ENCODE data around the gene HLX. TPM values are rescaled to one million over a fixed set of nuclear protein-coding genes. Genes with fewer than 3 reads are reported as not detected.
A peak's percentile ranks its signal among the peaks of the same experiment; 100 is the strongest.

Gene HLX
- polyA plus RNA-seq, 1 experiment, result 3.7 TPM

- Histone ChIP-seq H3K27me3 (ENCODE audit: control insufficient read depth, insufficient read depth, low read length) (no peaks in the 10 kb centered on the region), H3K27ac (ENCODE audit: low read depth, low read length) (no peak overlapping the region), H3K9me3 (ENCODE audit: control insufficient read depth, insufficient read depth, low read length) (peaks cover 13% of the 10 kb centered on the region; the same call in 1 of the 2 replicates), H3K4me3 (ENCODE audit: low read depth, low read length) (no peak overlapping the region)
- no peak for DNase-seq (ENCODE audit: low read depth, low spot score)
- ChIA-PET POLR2A (no interaction called here), CTCF (interaction anchor here (1.0 to 2.5 kb wide), 2 partner anchors 325 to 553 kb away, joined by 3 to 22 read pairs; no protein-coding TSS in a partner anchor)
- TF ChIP-seq, protein P1, sequence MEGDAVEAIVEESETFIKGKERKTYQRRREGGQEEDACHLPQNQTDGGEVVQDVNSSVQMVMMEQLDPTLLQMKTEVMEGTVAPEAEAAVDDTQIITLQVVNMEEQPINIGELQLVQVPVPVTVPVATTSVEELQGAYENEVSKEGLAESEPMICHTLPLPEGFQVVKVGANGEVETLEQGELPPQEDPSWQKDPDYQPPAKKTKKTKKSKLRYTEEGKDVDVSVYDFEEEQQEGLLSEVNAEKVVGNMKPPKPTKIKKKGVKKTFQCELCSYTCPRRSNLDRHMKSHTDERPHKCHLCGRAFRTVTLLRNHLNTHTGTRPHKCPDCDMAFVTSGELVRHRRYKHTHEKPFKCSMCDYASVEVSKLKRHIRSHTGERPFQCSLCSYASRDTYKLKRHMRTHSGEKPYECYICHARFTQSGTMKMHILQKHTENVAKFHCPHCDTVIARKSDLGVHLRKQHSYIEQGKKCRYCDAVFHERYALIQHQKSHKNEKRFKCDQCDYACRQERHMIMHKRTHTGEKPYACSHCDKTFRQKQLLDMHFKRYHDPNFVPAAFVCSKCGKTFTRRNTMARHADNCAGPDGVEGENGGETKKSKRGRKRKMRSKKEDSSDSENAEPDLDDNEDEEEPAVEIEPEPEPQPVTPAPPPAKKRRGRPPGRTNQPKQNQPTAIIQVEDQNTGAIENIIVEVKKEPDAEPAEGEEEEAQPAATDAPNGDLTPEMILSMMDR (IDR thresholded peaks at IDR 0.05; ENCODE audit: low read depth, low read length), result no peak
Observed at GRCh38 chr1:220877377-220878095, 1.7 kb upstream of the HLX start.

GRCh38 chr1:220878191-220879075, 810 bp upstream of the HLX start:
- POLR2A ChIA-PET, result interaction anchor here (0.6 to 1.0 kb wide), 9 partner anchors 59 to 937 kb away, joined by 3 to 8 read pairs (median 4); no protein-coding TSS in a partner anchor
- no peaks in the 10 kb centered on the region for H3K27me3 ChIP-seq (ENCODE audit: control insufficient read depth, insufficient read depth, low read length)
- CTCF ChIA-PET, result interaction anchor here (0.7 to 2.5 kb wide), 8 partner anchors 11 to 1577 kb away, joined by 3 to 22 read pairs (median 4); no protein-coding TSS in a partner anchor
- peak overlapping the region; percentile 77 for H3K4me3 ChIP-seq (ENCODE audit: low read depth, low read length)
- H3K9me3 ChIP-seq (ENCODE audit: control insufficient read depth, insufficient read depth, low read length), result peaks cover 13% of the 10 kb centered on the region; the same call in 1 of the 2 replicates
- TF ChIP-seq, protein P1 (IDR thresholded peaks at IDR 0.05; ENCODE audit: low read depth, low read length), result no peak
- no peak for DNase-seq (ENCODE audit: low read depth, low spot score)
- no peak overlapping the region for H3K27ac ChIP-seq (ENCODE audit: low read depth, low read length)

GRCh38 chr1:220879509-220880361, 492 bp downstream of the HLX start:
- Histone ChIP-seq H3K27ac (ENCODE audit: low read depth, low read length) (peak overlapping the region; percentile 77), H3K27me3 (ENCODE audit: control insufficient read depth, insufficient read depth, low read length) (no peaks in the 10 kb centered on the region), H3K4me3 (ENCODE audit: low read depth, low read length) (peak overlapping the region; percentile 77), H3K9me3 (ENCODE audit: control insufficient read depth, insufficient read depth, low read length) (peaks cover 19% of the 10 kb centered on the region; the same call in 1 of the 2 replicates)
- POLR2A ChIA-PET, result interaction anchor here (0.6 to 1.0 kb wide), 8 partner anchors 60 to 936 kb away, joined by 3 to 8 read pairs (median 4); no protein-coding TSS in a partner anchor
- CTCF ChIA-PET, result interaction anchor here (0.6 to 2.5 kb wide), 10 partner anchors 9 to 1581 kb away, joined by 3 to 22 read pairs (median 3); no protein-coding TSS in a partner anchor
- TF ChIP-seq, protein P1 (IDR thresholded peaks at IDR 0.05; ENCODE audit: low read depth, low read length), result 0 out of 2 replicates have a peak, but pooled peaks have one; percentile 10
- no peak for DNase-seq (ENCODE audit: low read depth, low spot score)

- ChIA-PET CTCF (no interaction called here), POLR2A (no interaction called here)
- Histone ChIP-seq H3K9me3 (ENCODE audit: control insufficient read depth, insufficient read depth, low read length) (peaks cover 19% of the 10 kb centered on the region; the same call in 1 of the 2 replicates), H3K27ac (ENCODE audit: low read depth, low read length) (no peak overlapping the region), H3K4me3 (ENCODE audit: low read depth, low read length) (peak overlapping the region; percentile 77), H3K27me3 (ENCODE audit: control insufficient read depth, insufficient read depth, low read length) (no peaks in the 10 kb centered on the region)
- no peak for DNase-seq (ENCODE audit: low read depth, low spot score)
- TF ChIP-seq, protein P1 (IDR thresholded peaks at IDR 0.05; ENCODE audit: low read depth, low read length), result no peak
Observed at GRCh38 chr1:220880362-220880670, 1.1 kb downstream of the HLX start.

Data from AG04450 (cell line).